GM12891 (cell line): ENCODE results near the gene CCDC12.

Source experiments
- POLR2A ChIP-seq: IDR thresholded peaks from 2 replicates; pipeline ENCODE4 v1.6.1; 2011; ENCODE audit warnings: low read depth, low read length, control low read depth
- POLR2AphosphoS5 ChIP-seq: IDR thresholded peaks from 2 replicates; pipeline ENCODE4 v1.6.1; 2011; ENCODE audit warnings: low read depth, low read length, control low read depth
- POU2F2 ChIP-seq: IDR thresholded peaks from 2 replicates; pipeline ENCODE4 v1.6.1; 2011; ENCODE audit warnings: low read depth, mild to moderate bottlenecking, control low read depth, low read length, moderate library complexity
- SPI1 ChIP-seq: IDR thresholded peaks from 2 replicates; pipeline ENCODE4 v1.6.1; 2011; ENCODE audit warnings: low read depth, low read length, control low read depth
- TAF1 ChIP-seq: IDR thresholded peaks from 2 replicates; pipeline ENCODE4 v1.6.1; 2011; ENCODE audit warnings: low read depth, low read length, control low read depth

GRCh38 chr3:46933261-46933660, 43.3 kb downstream of the CCDC12 start:
- TF ChIP-seq POLR2A (no peak), TAF1 (no peak), POLR2AphosphoS5 (no peak), SPI1 (no peak), POU2F2 (no peak)
